Erythroblast (primary cell): Measurements from ENCODE around the gene SLC39A7.
A peak's percentile ranks its signal among the peaks of the same experiment; 100 is the strongest.

Experiments used
- DNase-seq, 2 experiments: peaks; one replicate each; lab custom pipeline; 2025; lab: John Stamatoyannopoulos, UW
- GATA1 ChIP-seq: IDR thresholded peaks from 2 replicates; pipeline ENCODE4 v1.6.1; 2011; ENCODE audit warnings: low read depth, mild to moderate bottlenecking, control low read depth, low read length, moderate library complexity
- POLR2A ChIP-seq: IDR thresholded peaks from 2 replicates; pipeline ENCODE4 v1.6.1; 2011; ENCODE audit warnings: mild to moderate bottlenecking, low read length

SLC39A7 gene

GRCh38 chr6:33243476-33243875 is 42.8 kb downstream of the SLC39A7 start:
- no peak for DNase-seq
- TF ChIP-seq GATA1 (no peak), POLR2A (no peak)

GRCh38 chr6:33247977-33248642 is 47.4 kb downstream of the SLC39A7 start:
- DNase-seq = peak; percentile 86 to 93
- TF ChIP-seq GATA1 (no peak), POLR2A (no peak)

GRCh38 chr6:33248643-33248931 is 47.9 kb downstream of the SLC39A7 start:
- DNase-seq = no peak
- no peak for TF ChIP-seq POLR2A
- no peak for TF ChIP-seq GATA1

GRCh38 chr6:33248932-33249731 is 48.5 kb downstream of the SLC39A7 start:
- DNase-seq = peak; percentile 99
- TF ChIP-seq POLR2A (peak; percentile 86), GATA1 (no peak)

- peak in 1 of 2 experiments; percentile 47 for DNase-seq
- TF ChIP-seq POLR2A (no peak), GATA1 (no peak)
These were observed 49.3 kb downstream of the SLC39A7 start for GRCh38 chr6:33249732-33250630.

GRCh38 chr6:33250731-33251130 is 50.1 kb downstream of the SLC39A7 start:
- DNase-seq = no peak
- TF ChIP-seq POLR2A = no peak
- no peak for TF ChIP-seq GATA1

- peak in 1 of 2 experiments; percentile 27 for DNase-seq
- TF ChIP-seq POLR2A (no peak), GATA1 (no peak)
These were observed 50.8 kb downstream of the SLC39A7 start for GRCh38 chr6:33251395-33252012.

GRCh38 chr6:33252759-33253158 is 52.1 kb downstream of the SLC39A7 start:
- TF ChIP-seq POLR2A = no peak
- TF ChIP-seq GATA1 = no peak
- DNase-seq = no peak
